A673 (cell line): ENCODE results near the gene MAP2. TPM values are rescaled to one million over a fixed set of nuclear protein-coding genes. Genes with fewer than 3 reads are reported as not detected.
"Not testable (repeated sequence)": the region's sequence is repeated elsewhere in the genome, so short reads cannot be mapped to it uniquely, and the experiment has no call there.

Experiments
- BruUV-seq: library from RNA; stranded (reverse); fragments of 400-500 nt; replicated peaks from 2 replicates; lab custom pipeline; 2021; lab: Mats Ljungman, UMichigan
- CTCF ChIA-PET: fragments of 300-600 bp; sonication (Branson Sonifier 250); formaldehyde crosslinking; loops from one replicate; lab custom pipeline; 2022; ENCODE audit warnings: antibody characterized with exemption; lab: Charles Lee
- POLR2A ChIA-PET: fragments of 300-600 bp; sonication (Branson Sonifier 250); formaldehyde crosslinking; loops from one replicate; lab custom pipeline; 2022; ENCODE audit warnings: antibody characterized with exemption; ENCODE audit not compliant: low non-redundant PET; lab: Charles Lee
- DNase-seq: peaks from one replicate; pipeline ENCODE4 v3.0.0-alpha.2; 2015; ENCODE audit warnings: low spot score
- H3K27ac ChIP-seq: fragments of 200-600 bp; sonication (generic); 2 replicates; pipeline ENCODE4 v1.5.1; 2016; ENCODE audit warnings: mixed run types, low read depth, mild to moderate bottlenecking, mixed read lengths, antibody characterized with exemption, low read length; ENCODE audit not compliant: poor library complexity, severe bottlenecking
- H3K27me3 ChIP-seq: fragments of 200-600 bp; sonication (generic); replicated peaks from 2 replicates; pipeline ENCODE4 v1.6.1; 2017; ENCODE audit warnings: mixed run types, low read depth, mild to moderate bottlenecking, mixed read lengths, antibody characterized with exemption, low read length; ENCODE audit not compliant: insufficient read depth, poor library complexity
- H3K36me3 ChIP-seq: fragments of 200-600 bp; sonication (generic); 2 replicates; pipeline ENCODE4 v1.6.1; 2016; ENCODE audit warnings: mixed run types, mild to moderate bottlenecking, mixed read lengths, antibody characterized with exemption, low read length; ENCODE audit not compliant: insufficient read depth, poor library complexity, severe bottlenecking
- H3K4me1 ChIP-seq: fragments of 200-600 bp; sonication (generic); 2 replicates; pipeline ENCODE4 v1.6.1; 2017; ENCODE audit warnings: mixed run types, mild to moderate bottlenecking, mixed read lengths, antibody characterized with exemption, low read length; ENCODE audit not compliant: insufficient read depth, poor library complexity, severe bottlenecking
- H3K4me3 ChIP-seq: fragments of 200-600 bp; sonication (generic); 2 replicates; pipeline ENCODE4 v1.5.1; 2016; ENCODE audit warnings: low read depth, mixed run types, mild to moderate bottlenecking, mixed read lengths, low read length; ENCODE audit not compliant: poor library complexity, severe bottlenecking
- H3K9me3 ChIP-seq: fragments of 200-600 bp; sonication (generic); 2 replicates; pipeline ENCODE4 v1.6.1; 2016; ENCODE audit warnings: mixed run types, low read depth, mild to moderate bottlenecking, mixed read lengths, antibody characterized with exemption, low read length; ENCODE audit not compliant: poor library complexity, severe bottlenecking
- EZH2 ChIP-seq: fragments of 200-600 bp; sonication (generic); IDR thresholded peaks from 2 replicates; pipeline ENCODE4 v1.6.1; 2017; ENCODE audit warnings: borderline replicate concordance, low read depth, mild to moderate bottlenecking, mixed read lengths, antibody characterized with exemption, low read length; ENCODE audit not compliant: poor library complexity, severe bottlenecking
- intact Hi-C: fragments of 100-400 bp; cut with micrococcal nuclease; formaldehyde crosslinking; loops from one replicate; pipeline ENCODE4 v1.10.0; 2022; ENCODE audit not compliant: unreplicated experiment
- total RNA-seq: library from RNA; stranded (reverse); gene quantifications from 2 replicates; pipeline ENCODE4 v1.2.3, GENCODE V29; 2021
- TF ChIP-seq, protein P1 (sequence below): fragments of 300-800, 200-600 bp; sonication (generic); conservative IDR thresholded peaks from 2 replicates; pipeline ENCODE4 v1.5.1; 2017; ENCODE audit warnings: low read depth, mild to moderate bottlenecking, antibody characterized with exemption, low read length, moderate library complexity, mixed read lengths

Gene MAP2
- total RNA-seq, 1 experiment from 2014 or later: 1.7 TPM

DNA sequence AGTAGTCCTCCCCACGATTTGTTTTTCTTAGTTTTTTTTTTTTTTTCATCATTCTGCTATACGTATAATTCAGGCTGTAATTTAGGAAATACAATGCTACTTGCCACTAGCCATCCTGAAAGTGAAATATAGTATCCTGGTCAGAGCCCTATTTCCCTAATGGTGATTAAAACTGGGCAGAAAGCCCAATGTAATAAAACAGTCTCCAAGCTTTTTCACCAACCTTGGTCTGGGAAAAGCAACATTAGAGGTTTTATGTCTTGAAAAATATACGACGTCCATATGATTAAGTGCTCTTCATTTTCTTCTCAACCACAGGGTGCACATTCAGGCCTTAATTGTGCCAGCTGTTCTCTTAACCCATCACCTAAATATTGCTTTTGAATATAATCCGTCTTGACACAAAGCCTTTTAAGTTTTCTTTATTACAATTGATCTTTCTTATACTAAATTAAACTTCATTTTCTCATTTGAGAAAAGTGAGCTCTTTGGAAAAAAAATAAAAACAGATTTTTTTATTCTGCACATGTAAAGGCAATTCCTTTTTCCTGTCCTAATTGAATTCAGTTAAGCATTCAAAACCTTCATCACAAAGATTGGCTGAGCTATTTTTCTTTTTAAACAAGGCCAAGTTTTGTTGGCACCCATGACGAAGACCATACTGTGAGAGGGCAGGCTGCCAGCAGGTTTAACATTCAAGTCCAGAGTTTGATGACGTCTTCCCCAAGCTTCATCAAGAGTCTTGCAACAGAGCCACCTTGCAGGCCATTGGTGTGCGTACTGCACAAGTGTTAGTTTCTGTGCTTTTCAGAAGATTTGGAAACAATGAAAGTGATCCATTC lies 52.7 kb downstream of the MAP2 start:
- Histone ChIP-seq H3K4me1 (peaks cover 52% of the 10 kb centered on the region), H3K27me3 (peaks cover 12% of the 10 kb centered on the region), H3K27ac (no peak overlapping the region), H3K9me3 (no peaks in the 10 kb centered on the region), H3K4me3 (no peak overlapping the region), H3K36me3 (no peaks in the 10 kb centered on the region)
- ChIA-PET POLR2A (no interaction called here), CTCF (no interaction called here)
- intact Hi-C loops: no loop called here
- DNase-seq: peak; percentile 93
- TF ChIP-seq, protein P1, sequence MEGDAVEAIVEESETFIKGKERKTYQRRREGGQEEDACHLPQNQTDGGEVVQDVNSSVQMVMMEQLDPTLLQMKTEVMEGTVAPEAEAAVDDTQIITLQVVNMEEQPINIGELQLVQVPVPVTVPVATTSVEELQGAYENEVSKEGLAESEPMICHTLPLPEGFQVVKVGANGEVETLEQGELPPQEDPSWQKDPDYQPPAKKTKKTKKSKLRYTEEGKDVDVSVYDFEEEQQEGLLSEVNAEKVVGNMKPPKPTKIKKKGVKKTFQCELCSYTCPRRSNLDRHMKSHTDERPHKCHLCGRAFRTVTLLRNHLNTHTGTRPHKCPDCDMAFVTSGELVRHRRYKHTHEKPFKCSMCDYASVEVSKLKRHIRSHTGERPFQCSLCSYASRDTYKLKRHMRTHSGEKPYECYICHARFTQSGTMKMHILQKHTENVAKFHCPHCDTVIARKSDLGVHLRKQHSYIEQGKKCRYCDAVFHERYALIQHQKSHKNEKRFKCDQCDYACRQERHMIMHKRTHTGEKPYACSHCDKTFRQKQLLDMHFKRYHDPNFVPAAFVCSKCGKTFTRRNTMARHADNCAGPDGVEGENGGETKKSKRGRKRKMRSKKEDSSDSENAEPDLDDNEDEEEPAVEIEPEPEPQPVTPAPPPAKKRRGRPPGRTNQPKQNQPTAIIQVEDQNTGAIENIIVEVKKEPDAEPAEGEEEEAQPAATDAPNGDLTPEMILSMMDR: no peak
- no peak for TF ChIP-seq EZH2
- BruUV-seq: no TSS peak

DNA sequence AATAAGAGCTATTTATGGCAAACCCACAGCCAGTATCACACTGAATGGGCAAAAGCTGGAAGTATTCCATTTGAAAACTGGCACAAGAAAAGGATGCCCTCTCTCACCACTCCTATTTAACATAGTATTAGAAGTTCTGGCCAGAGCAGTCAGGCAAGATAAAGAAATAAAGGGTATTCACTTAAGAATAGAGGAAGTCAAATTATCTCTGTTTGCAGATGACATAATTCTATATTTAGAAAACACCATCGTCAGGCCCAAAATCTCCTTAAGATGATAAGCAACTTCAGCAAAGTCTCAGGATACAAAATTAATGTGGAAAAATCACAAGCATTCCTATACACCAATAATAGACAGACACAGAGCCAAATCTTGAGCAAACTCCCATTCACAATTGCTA lies 68.4 kb downstream of the MAP2 start:
- intact Hi-C loops: loop anchor here (10.0 kb wide), 1 partner anchor 1803 kb away; no protein-coding TSS in a partner anchor
- H3K27ac ChIP-seq, H3K9me3 ChIP-seq, H3K27me3 ChIP-seq, CTCF ChIA-PET, DNase-seq, H3K4me3 ChIP-seq, BruUV-seq, H3K4me1 ChIP-seq, POLR2A ChIA-PET, H3K36me3 ChIP-seq: not testable (repeated sequence)

DNA sequence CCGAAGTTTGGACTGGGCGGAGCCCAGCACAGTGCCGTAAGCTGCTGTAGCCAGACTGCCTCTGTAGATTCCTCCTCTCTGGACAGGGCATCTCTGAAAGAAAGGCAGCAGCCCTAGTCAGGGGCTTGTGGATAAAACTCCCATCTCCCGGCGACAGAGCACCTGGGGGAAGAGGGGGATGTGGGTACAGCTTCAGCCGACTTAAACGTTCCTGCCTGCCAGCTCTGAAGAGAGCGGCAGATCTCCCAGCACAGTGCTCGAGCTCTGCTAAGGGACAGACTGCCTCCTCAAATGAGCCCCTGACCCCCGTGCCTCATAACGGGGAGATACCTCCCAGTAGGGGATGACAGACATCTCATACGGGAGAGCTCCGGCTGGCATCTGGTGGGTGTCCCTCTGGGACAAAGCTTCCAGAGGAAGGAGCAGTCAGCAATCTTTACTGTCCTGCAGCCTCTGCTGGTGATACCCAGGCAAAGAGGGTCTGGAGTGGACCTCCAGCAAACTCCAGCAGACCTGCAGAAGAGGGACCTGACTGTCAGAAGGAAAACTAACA lies 71.3 kb downstream of the MAP2 start:
- H3K27me3 ChIP-seq: not testable (repeated sequence)

DNA sequence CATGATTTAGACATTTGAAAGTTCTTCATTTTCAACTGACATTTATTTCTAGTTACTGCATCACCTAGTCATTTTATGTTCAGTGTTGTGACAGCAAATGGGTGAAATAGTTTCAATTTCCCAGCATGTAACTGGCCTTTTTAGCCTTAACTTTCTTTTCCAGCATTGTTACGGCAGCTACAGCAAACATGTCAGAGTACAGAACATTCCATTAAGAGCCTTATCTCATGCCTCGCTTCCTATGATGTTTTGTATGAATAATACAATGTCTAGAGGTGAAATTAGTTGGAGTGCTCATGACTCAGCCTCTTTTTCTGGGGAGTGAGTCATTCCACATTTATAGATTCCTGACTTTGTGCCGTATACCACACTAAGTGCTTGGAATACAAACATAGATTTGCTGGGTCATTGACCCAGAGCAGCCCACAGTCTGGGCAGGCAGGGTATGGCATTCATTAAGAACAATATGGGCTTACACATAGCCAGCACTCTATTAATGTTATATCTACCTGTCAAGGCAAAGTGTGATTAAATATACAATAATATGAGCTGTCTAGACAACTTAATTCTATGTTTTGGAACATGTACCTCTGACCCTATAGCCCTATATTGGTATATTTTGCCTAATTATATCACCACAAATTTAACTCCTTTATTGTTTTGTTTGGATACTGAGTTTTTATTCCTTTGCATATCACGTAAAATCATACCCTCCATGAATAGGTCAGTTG lies 72.2 kb downstream of the MAP2 start:
- TF ChIP-seq, protein P1: no peak
- TF ChIP-seq EZH2: no peak
- Histone ChIP-seq H3K4me3 (no peak overlapping the region), H3K27me3 (no peaks in the 10 kb centered on the region), H3K9me3 (peaks cover 6% of the 10 kb centered on the region), H3K27ac (no peak overlapping the region), H3K36me3 (no peaks in the 10 kb centered on the region), H3K4me1 (no peaks in the 10 kb centered on the region)
- CTCF ChIA-PET: interaction anchor here (1.4 kb wide), 1 partner anchor 72 kb away, joined by 3 read pairs; the partner anchor contains the start of gene MAP2
- POLR2A ChIA-PET: no interaction called here
- no TSS peak for BruUV-seq
- intact Hi-C loops: loop anchor here (10.0 kb wide), 1 partner anchor 1799 kb away; no protein-coding TSS in a partner anchor
- peak; percentile 79 for DNase-seq

More for the DNA sequence above, 71.3 kb downstream of the MAP2 start:
- intact Hi-C loops: loop anchor here (10.0 kb wide), 1 partner anchor 1800 kb away; no protein-coding TSS in a partner anchor
- POLR2A ChIA-PET, DNase-seq, H3K27ac ChIP-seq, H3K4me3 ChIP-seq, H3K36me3 ChIP-seq, BruUV-seq, H3K4me1 ChIP-seq, H3K9me3 ChIP-seq: not testable (repeated sequence)
- CTCF ChIA-PET: interaction anchor here (1.4 kb wide), 1 partner anchor 71 kb away, joined by 3 read pairs; the partner anchor contains the start of gene MAP2
